Embryonic facial prominence (tissue), 1 donor: Measurements from ENCODE around the gene DYNC1LI1.

Experiments
- DNase-seq: peaks from one replicate; pipeline ENCODE4 v3.0.0-alpha.2; 2016; ENCODE audit errors: extremely low spot score

Gene DYNC1LI1

DNA sequence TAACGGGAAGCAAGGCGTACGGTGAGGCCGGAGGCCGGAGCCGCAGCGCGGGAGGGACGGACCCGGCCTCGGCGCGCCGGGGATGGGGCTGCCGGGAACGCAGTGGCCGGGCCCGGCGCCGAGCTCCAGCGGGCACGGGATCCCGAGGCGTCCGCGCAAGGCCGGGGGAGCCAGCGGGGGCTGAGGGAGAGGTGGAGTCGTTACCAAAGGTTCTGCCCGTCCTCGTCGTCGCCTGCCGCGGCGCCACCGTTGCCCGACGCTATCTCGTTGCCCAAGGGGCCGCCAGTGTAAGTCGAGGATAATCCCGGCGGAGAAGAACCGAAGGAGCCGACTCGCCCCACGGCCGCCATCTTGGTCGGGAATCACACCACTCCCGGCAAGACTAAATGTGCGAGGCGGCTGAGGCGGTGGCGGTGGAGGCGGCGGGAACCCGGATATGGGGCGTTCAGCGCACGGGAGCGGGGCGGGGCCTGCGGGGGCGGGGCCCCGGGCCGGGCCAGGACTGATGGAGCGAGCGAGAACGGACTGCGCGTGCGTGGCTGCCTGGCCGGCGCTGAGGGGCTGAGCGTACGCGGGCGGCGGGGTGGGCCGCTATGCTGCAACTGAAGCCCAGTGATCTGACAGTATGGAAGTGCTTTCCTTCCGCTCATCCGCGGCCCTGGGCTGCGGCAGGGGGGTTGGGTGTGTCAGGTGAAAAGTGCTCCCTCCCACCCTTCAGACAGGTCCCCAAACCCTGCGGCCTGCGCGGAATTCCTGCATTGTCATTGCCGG is at the start of gene DYNC1LI1:
DYNC1LI1 (minus strand) TSS at position 438 of the 771 bp plus-strand sequence; CDS start at position 350, 88 bp downstream.
- DNase-seq, result peak; percentile 88

DNA sequence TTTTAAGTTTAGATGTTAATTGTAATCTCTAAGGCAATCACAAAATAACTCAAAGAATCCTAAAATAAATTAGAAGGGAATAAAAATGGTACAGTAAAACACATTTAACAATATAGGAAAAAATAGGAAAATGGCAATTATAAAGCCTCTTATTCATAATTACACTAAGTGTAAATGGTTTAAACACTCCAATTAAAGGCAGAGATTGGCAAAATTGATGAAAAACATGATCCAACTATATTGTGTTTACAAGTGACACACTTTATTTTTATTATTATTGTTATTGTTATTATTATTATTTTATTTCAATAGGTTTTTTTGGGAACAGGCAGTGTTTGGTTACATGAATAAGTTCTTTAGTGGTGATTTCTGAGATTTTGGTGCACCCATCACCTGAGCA is 48.7 kb upstream of the DYNC1LI1 start:
- DNase-seq, result no peak

DNA sequence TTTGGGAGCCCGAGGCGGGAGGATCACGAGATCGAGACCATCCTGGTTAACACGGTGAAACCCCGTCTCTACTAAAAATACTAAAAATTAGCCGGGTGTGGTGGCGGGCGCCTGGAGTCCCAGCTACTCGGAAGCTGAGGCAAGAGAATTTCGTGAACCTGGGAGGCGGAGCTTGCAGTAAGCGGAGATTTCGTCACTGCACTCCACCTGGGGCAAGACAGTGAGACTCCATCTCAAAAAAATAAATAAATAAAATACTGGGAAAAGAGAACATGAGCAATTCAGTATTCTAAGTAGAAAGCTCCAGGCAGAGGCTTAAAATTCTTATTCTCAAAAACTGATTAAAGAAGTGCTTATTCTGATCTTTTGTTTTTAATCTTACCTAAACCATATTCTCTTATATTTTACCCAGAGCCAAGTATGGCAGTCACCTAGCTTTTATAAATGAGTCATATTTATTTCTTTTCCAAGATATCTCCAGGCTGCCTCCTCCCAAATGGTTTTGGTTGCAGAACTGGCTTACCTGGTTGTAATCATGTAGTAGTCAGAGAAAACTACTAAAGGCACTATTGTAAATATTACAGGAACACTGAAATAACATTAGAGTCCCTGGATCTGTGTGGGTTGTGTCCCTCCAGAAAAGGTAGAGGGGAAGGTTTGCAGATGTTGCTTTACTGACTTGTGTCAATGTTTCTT is 45.8 kb upstream of the DYNC1LI1 start:
- no peak for DNase-seq

DNA sequence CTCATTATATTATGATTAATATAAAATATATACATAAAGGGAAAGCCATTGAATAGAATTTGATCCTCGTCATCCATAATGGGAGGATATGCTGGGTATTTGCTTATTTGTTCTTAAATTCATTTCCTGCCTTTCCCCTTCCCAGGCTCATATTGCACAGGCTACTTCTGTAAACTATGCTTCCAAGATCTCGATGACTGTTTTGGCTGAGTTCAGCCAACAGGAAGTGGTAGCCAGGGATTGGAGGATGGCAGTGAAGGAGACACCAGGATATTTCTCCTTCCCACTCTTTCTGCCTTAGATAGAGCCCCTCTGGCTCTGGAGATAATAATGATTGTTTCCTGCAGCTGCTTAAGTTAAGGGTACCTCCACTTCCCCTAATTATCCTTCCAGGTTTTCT is 44.3 kb upstream of the DYNC1LI1 start:
- DNase-seq, result no peak

DNA sequence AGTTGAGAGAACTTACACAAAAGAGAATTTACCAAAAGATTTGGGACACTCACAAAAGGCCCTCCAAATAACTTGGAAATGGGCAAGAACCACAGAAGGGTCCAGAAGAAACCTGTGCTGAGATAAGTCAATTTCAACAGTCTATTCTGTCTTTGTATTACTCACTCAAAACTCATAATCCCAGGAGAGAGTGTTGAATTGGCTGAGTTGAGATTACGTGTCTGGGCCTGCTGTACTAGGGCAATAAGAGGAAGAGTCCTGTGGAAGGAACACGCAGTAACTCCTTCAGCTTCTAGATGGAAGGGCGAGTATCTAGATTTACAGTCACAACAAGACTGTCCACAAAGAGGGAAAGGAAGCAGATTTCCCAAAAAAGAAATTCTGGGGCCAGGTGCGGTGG is 42.5 kb upstream of the DYNC1LI1 start:
- DNase-seq, result no peak

DNA sequence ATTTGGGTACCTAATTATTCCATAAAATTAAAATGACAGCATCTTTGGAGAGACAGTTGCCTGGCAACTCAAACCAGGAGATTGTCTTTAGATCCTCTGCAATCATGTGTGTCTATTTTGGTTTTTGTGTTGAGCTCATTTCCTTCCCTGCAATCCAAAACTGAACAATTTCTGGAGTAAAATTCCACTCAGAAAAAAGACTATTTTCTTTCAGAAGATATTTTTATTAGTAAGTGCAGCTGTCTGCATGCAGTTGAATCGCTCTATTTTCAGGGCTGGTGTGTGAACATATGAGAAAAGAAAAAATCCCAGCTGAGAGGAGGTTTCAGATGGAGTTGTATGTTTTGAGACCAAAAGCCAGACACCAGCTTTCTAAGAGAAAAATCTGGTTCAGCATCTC is 41.9 kb upstream of the DYNC1LI1 start:
- DNase-seq, result no peak

DNA sequence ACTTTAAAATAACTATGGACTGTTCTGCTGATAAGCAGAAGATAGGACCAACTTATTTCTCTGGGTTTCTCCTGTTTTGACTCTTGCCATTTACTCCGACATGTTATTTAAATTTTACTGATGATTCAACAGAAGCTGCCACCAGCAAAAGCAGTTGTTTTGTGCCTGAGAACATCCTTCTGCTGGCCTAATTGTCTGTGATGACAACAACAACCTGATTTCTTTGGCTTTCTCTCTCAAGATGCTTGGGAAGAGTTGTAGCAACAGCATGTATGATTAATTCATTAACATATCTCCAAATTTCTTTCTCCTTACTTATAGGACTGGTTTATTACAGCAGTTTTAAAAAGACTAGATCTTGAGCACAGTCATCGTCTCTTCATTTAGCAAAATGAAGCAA is 36.9 kb upstream of the DYNC1LI1 start:
- no peak for DNase-seq

DNA sequence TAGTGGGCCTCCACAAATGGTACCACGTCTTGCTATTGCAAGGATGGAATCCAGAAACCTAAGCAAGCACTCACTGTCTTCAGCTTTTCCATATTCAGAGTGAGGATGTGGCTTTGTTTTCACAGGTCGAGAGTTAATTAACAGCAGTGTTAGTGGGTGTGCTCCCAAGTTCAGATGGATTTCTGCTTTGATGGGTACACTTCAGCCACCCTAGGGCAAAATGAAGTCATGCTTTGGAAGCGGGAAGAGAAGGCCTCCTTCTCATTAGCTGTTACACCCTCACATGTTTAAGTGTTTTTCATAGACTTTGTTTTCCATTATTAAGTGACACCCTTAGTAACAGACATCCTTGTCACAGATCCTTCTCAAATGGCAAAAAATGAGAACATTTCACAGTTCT is 36.3 kb upstream of the DYNC1LI1 start:
- DNase-seq, result no peak

DNA sequence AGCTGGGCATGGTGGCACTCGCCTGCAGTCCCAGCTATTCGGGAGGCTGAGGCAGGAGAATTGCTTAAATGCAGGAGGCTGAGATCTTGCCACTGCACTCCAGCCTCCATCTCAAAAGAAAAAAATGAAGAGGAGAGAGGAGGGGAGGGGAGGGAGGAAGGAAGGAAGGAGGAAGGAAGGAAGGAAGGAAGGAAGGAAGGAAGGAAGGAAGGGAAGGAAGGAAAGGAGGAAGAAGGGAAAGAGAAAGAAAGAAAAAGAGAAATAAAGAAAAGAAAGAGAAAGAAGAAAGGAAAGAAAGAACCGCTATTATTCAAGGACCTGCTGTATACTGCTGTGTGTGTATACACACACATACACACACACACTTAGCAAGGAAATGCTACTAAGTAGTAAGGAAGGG is 35.6 kb upstream of the DYNC1LI1 start:
- DNase-seq, result no peak

DNA sequence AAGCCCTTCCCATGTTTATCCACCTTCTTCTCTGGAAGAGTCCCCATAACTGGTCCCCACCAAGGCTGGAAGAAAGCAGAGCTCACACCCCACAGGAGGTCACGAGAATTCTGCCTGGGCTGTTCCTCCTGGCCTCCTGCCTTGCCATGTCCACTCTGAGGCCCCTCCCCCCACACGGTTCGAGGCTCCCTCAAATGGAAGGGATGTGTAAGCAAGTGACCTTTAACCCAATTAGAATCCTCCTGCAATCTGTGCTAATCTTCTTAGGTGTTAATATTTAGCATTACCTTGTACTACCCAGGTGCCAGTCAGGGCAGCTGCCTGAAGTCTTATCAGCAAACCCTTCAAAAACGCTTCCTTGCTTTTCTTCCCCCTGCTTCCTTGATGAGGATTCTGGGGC is 32.4 kb upstream of the DYNC1LI1 start:
- DNase-seq, result no peak

DNA sequence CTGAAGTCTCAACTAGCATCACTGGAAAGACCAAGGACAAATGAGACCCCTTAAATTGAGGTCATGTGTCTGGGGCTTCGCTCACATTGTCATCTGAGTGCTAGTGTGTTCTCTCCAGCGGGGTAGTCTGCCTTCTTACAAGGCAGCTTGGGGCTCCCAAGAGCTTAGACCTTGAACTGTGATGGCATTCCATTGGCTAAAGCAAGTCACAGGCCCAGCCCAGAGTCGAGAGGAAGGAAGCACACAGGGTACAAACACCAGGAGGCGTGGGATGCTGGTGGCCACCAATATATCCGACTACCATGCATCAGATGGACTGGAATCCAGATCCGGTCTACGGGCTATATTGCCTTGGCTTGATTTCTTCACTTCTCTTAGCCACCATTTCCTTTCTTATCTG is 31.5 kb upstream of the DYNC1LI1 start:
- no peak for DNase-seq

DNA sequence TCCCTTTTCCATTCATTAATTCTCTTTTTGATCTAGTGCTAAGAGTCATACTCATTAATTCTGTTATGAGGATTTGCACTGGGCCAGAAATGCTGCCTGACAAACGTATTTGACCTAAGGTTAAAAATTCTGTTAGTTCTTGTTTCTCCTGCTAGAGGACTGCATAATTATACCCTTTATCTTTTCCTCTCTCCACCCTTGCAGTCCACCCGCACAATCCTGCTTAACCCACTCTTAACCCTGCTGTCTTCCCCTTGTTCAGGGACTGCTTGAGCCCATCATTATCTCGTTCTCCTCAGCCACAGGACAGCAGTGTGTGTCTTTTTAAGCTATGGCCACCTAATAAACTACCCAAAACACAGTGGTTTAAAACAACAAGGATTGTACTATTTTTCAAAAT is 31.1 kb upstream of the DYNC1LI1 start:
- DNase-seq, result no peak

DNA sequence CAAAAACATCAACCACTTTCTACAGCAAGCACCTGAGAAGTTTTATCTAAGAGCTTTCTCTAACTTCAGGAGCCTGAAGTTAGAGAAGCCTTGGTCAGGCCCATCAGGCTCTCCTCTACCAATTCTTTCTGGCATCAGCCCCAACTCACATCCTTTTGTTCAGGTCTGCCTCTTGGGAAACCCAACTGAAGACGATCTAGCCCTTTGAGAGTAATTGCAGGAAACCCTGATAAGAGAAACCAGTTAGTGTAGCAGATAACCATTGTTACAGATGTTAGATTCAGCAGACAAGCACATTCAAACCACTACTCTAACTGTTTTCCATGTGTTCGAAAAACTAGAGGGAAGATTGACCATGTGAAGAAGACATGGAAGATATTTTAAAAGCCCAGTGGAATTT is 27.0 kb upstream of the DYNC1LI1 start:
- DNase-seq, result no peak

DNA sequence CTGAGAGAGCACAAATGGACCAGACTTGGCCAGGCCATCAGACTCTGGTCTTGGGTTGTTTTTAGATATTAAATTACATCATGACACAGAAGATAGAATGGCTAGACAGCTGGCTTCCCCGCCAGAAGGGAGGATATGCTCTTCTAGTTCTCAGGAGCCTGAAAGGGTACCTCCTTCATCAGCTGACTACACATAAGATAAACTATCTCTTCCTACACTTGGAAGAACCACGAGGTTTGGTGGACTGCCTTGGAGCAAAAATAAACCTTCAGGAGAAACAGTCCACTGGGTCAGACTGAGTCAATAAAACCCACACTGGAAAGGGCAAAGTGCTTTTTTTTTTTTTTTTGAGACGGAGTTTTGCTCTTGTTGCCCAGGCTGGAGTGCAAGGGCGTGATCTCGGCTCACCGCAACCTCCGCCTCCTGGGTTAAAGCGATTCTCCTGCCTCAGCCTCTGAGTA is 26.3 kb upstream of the DYNC1LI1 start:
- DNase-seq, result no peak

DNA sequence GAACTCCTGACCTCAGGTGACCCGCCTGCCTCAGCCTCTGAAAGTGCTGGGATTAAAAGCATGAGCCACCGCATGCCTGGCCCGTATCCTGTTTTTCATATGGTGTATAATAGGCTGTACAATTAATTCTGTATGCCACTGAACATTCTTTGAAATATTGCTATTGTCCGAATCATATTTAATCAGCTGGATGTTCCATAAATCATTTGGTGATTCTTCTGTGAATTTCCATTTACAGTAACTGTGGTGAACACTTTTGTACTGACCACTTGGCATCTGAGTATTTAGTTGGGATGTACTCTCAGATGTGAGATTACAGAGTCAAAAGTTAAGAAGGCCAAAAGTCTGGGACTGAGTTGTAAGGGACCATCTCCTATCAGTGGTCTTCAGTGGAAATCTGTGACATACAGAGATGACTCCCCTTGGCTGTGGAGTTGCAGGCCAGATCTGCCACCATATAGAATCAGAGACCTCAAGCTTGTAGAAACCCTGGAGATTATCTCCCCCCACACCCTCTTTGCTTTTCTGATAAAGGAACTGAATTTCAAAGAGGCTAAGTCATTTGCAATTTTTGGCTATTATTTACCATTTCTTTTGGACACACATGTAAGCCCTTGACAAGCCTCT is 25.7 kb upstream of the DYNC1LI1 start:
- no peak for DNase-seq

DNA sequence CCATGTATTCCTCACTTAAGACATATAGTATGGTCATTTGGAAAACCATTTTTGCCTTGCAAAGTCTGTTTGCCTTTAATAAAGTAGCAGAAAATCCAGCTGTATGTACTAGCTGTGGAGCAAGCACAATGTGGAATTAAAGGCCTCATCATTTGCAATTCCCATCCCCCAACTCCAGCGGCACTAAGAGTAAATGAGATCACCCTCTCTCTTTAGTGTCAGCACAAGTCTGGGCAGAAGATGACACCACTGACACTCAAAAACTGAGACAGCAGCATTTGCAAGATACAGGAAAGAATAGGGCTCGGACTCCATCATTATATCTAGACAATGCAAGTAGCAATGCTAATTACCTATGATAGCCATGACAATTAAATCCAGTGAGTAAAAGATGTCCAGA is 24.7 kb upstream of the DYNC1LI1 start:
- DNase-seq, result no peak

DNA sequence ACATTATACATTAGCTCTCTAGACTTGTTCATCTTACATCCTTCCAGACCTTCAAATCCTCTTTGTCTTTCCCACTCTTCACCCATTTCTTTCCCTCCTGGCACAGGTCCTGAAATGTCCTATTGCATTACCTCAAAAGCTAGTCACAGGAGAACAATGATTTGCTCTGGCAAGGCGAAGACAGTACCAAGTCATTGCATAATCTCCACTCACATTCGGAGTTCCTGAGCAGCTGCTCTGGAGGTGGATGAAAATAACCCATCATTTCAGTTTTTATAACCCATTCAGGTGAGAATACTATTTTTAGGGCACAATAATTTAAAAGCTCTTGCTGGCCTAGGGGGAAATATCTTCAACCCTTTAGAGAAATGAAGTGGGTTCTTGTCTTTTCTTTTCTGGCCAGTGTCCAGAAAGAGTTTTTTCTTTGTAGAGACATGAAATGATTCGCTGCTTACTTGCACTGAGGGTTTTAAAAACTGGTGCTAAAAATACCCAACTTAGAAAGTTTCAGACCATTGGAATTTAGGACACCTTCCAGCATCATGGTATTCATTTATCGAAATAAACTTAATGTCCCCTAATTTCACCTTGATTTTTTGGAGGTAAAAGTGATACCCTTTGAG is 23.4 kb upstream of the DYNC1LI1 start:
- no peak for DNase-seq

DNA sequence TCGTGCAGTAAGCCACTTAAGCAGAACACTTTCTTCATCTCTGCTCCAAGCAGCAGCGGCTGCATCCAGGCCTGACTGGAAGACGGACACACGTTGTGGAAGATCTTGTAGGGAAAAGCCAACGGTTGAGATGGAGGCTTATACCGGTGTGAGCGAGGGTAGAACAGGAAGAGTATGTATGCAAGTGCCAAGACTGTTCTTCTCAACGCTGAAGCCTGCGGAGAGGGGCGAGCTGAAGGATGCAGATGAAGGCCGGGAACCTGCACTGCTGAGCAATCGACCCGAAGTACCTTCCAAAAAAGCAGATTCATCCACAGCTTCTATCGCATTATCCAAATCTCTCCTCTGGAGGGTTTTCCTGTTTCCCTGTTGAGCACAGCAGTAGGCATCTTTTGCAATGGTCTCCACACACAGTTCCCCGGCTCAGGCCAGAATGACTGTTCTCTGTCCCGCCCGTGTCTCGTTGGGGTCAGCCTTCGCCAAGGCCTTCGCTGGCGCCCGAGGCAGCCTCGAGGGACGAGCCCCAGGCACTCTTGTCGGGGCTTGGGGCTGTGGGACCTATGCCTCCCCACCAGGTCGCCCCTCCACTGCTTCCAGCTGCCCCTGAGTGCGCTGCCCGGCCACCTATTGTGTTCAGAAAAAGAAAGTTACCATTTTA is 22.2 kb upstream of the DYNC1LI1 start:
- DNase-seq, result no peak

DNA sequence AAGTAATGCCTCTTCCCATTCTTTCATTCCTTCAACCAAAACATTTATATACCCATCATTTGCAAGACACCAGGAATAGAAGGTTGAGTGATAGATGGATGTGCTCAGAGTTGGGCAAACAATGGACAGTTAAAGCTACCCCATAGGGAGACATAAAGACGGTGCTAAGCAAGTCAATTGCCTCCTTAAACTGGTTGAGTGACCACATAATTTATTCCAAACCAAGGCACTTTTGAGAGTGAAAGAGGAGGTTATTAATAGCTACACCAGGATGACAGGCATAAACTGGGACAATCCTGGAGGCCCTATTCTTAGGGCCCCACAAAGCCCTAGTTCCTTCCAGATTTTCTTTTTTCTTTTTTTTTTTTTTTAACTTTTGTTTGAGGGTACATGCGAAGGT is 21.4 kb upstream of the DYNC1LI1 start:
- no peak for DNase-seq

DNA sequence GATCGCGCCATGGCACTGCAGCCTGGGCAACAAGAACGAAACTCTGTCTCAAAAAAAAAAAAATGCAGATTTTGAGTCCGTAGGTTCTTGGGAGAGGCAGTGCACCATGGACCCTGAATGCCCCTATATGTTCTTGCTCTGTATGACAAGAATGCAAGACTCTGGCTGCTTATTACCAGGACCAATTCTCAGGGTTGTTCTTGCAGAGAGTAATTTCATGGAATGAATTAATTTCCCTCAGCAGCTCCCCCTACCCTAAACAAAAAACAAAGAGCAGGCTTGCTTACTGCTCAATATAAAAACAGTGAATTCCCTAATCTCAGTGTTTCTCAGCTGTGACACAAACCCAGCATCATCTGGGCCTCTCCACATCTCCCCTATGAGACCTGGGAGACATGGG is 20.5 kb upstream of the DYNC1LI1 start:
- no peak for DNase-seq

DNA sequence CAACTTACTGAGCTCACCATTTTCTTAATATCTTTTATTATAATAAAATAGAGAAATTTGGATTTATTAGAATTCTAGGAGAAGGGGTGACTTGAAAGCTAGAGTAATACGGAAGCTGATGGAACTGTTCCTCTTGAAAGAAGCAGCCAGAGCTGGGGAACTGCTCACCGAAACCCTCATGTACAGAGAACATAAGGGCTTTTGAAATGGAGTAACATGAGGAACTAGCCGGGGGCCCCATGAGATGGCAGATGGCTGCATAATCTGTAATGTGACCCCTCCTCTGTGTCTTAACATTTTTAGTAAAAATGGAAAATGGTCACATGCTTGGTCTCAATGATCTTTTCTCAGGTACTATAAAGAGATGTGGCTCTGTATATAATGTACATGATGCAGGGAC is 15.7 kb upstream of the DYNC1LI1 start:
- DNase-seq, result no peak

DNA sequence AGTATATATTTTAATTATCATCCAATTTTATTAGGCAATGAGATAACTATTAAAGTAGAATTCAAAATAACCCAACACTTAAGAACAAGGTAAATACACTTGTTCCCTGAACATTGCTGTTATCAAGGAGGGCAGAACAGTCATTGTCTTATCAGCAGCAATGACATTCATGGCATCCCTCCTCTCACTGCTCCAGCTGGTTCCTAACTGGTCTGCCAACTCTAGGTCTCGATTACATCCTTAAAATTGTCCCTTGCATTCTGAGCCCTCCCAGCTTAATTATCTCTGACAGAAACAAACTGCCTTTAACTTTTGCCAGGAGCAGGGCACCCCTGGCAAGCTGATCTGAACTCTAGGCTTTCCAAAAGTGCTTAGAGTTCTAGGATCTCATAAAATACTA is 14.0 kb upstream of the DYNC1LI1 start:
- no peak for DNase-seq
